ENCODE data around the gene FCHO1. TPM values are rescaled to one million over a fixed set of nuclear protein-coding genes. Genes with fewer than 3 reads are reported as not detected.
A peak's percentile ranks its signal among the peaks of the same experiment; 100 is the strongest.

The FCHO1 gene
- total and polyA plus RNA-seq, 10 of the 15 experiments (the other 5 are each of a cell fraction or from before 2014, with no cell fraction given): 0.14 to 45.8 (median 15.8) TPM

- peak; percentile 88 for TF ChIP-seq ZNF687 (IDR thresholded peaks at IDR 0.05)
- TF ChIP-seq, protein P1, sequence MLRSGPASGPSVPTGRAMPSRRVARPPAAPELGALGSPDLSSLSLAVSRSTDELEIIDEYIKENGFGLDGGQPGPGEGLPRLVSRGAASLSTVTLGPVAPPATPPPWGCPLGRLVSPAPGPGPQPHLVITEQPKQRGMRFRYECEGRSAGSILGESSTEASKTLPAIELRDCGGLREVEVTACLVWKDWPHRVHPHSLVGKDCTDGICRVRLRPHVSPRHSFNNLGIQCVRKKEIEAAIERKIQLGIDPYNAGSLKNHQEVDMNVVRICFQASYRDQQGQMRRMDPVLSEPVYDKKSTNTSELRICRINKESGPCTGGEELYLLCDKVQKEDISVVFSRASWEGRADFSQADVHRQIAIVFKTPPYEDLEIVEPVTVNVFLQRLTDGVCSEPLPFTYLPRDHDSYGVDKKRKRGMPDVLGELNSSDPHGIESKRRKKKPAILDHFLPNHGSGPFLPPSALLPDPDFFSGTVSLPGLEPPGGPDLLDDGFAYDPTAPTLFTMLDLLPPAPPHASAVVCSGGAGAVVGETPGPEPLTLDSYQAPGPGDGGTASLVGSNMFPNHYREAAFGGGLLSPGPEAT (IDR thresholded peaks at IDR 0.05; ENCODE audit: low read depth): peak; percentile 66
- TF ChIP-seq MTA3 (IDR thresholded peaks at IDR 0.05; ENCODE audit: borderline replicate concordance, low read length): no peak
- peak; percentile 47 for TF ChIP-seq SP1 (IDR thresholded peaks at IDR 0.05; ENCODE audit: low read depth, low read length)
- peak; percentile 74; the same call in 1 of the 2 replicates for TF ChIP-seq TCF3 (IDR thresholded peaks at IDR 0.05; ENCODE audit: borderline replicate concordance, insufficient read depth, low read depth, low read length)
- TF ChIP-seq ZZZ3 (IDR thresholded peaks at IDR 0.05; ENCODE audit: control insufficient read depth, insufficient read length, low read depth): no peak
- TF ChIP-seq SUPT20H (IDR thresholded peaks at IDR 0.05; ENCODE audit: borderline replicate concordance, control insufficient read depth, low read depth, low read length): no peak
- no peak for TF ChIP-seq SREBF1 (IDR thresholded peaks at IDR 0.05; ENCODE audit: low read length)
- TF ChIP-seq PAX5 (IDR thresholded peaks at IDR 0.05; ENCODE audit: borderline replicate concordance, low read depth, low read length): peak; percentile 93
- no peak for TF ChIP-seq RAD21 (IDR thresholded peaks at IDR 0.05; ENCODE audit: insufficient read depth, low read depth, low read length)
- TF ChIP-seq BCL11A (IDR thresholded peaks at IDR 0.05; ENCODE audit: low read depth, low read length): peak; percentile 47; the same call in 1 of the 2 replicates
- TF ChIP-seq FOXK2 (IDR thresholded peaks at IDR 0.05): peak; percentile 78
- TF ChIP-seq, protein P2, sequence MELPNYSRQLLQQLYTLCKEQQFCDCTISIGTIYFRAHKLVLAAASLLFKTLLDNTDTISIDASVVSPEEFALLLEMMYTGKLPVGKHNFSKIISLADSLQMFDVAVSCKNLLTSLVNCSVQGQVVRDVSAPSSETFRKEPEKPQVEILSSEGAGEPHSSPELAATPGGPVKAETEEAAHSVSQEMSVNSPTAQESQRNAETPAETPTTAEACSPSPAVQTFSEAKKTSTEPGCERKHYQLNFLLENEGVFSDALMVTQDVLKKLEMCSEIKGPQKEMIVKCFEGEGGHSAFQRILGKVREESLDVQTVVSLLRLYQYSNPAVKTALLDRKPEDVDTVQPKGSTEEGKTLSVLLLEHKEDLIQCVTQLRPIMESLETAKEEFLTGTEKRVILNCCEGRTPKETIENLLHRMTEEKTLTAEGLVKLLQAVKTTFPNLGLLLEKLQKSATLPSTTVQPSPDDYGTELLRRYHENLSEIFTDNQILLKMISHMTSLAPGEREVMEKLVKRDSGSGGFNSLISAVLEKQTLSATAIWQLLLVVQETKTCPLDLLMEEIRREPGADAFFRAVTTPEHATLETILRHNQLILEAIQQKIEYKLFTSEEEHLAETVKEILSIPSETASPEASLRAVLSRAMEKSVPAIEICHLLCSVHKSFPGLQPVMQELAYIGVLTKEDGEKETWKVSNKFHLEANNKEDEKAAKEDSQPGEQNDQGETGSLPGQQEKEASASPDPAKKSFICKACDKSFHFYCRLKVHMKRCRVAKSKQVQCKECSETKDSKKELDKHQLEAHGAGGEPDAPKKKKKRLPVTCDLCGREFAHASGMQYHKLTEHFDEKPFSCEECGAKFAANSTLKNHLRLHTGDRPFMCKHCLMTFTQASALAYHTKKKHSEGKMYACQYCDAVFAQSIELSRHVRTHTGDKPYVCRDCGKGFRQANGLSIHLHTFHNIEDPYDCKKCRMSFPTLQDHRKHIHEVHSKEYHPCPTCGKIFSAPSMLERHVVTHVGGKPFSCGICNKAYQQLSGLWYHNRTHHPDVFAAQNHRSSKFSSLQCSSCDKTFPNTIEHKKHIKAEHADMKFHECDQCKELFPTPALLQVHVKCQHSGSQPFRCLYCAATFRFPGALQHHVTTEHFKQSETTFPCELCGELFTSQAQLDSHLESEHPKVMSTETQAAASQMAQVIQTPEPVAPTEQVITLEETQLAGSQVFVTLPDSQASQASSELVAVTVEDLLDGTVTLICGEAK (IDR thresholded peaks at IDR 0.05; ENCODE audit: borderline replicate concordance): peak; percentile 63; the same call in 1 of the 2 replicates
- TF ChIP-seq, protein P3, sequence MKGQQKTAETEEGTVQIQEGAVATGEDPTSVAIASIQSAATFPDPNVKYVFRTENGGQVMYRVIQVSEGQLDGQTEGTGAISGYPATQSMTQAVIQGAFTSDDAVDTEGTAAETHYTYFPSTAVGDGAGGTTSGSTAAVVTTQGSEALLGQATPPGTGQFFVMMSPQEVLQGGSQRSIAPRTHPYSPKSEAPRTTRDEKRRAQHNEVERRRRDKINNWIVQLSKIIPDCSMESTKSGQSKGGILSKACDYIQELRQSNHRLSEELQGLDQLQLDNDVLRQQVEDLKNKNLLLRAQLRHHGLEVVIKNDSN (IDR thresholded peaks at IDR 0.05; ENCODE audit: borderline replicate concordance, extremely low read length, insufficient read depth, low read depth, low read length): no peak
- TF ChIP-seq LARP7 (IDR thresholded peaks at IDR 0.05): peak; percentile 54
These were observed at the start of gene FCHO1 (continued) for GRCh38 chr19:17751103-17751911.

Measured in GM12878 (cell line).